GM12878 (cell line): ENCODE results near the gene SNAPC4. TPM values are rescaled to one million over a fixed set of nuclear protein-coding genes. Genes with fewer than 3 reads are reported as not detected.

Source experiments
- ATAC-seq: fragments of 200-7000 bp; cut with Tn5 transposase; 3 replicates; pipeline ENCODE4 v1.9.1; 2020; ENCODE audit warnings: mild to moderate bottlenecking, moderate library complexity
- BruUV-seq: library from RNA; stranded (reverse); fragments of 400-500 nt; replicated peaks from 2 replicates; lab custom pipeline; 2021; lab: Mats Ljungman, UMichigan
- CTCF ChIA-PET: fragments of 300-600 bp; sonication (Branson Sonifier 250); formaldehyde crosslinking; extraction: SDS; loops from one replicate; lab custom pipeline; 2021; ENCODE audit warnings: inconsistent platforms; lab: Yijun Ruan, JAX
- POLR2A ChIA-PET: fragments of 350-600 bp; formaldehyde crosslinking; extraction: SDS; loops from one replicate; lab custom pipeline; 2021; ENCODE audit warnings: inconsistent platforms; lab: Charles Lee
- RAD21 ChIA-PET: fragments of 300-600 bp; sonication (Branson Sonifier 250); formaldehyde crosslinking; loops from one replicate; lab custom pipeline; 2023; ENCODE audit warnings: antibody characterized with exemption; ENCODE audit not compliant: unreplicated experiment; lab: Charles Lee
- SMC1A ChIA-PET: fragments of 300-600 bp; sonication (Branson Sonifier 250); formaldehyde crosslinking; loops from one replicate; lab custom pipeline; 2023; ENCODE audit not compliant: unreplicated experiment, uncharacterized antibody; lab: Charles Lee
- DNase-seq: peaks from one replicate; pipeline ENCODE4 v3.0.0-alpha.2; 2011; ENCODE audit warnings: low read depth, low spot score
- FAIRE-seq: peaks from 3 replicates; lab custom pipeline; 2011; peaks lifted over from hg19 to GRCh38; lab: Jason Lieb, UNC
- H2AFZ ChIP-seq: 2 replicates; pipeline ENCODE4 v1.6.0; 2011; ENCODE audit warnings: low read depth, low read length, control low read depth; ENCODE audit not compliant: control insufficient read depth
- H3K27ac ChIP-seq: 2 replicates; pipeline ENCODE4 v1.5.1; 2011; ENCODE audit warnings: control low read depth; ENCODE audit not compliant: control insufficient read depth, insufficient read depth
- H3K27me3 ChIP-seq, 2 experiments: replicated peaks in 1 of 2; 2 replicates each; pipeline versions ENCODE4 v1.6.0 to v1.6.1; 2011; ENCODE audit warnings: low read length in 1 of 2; ENCODE audit not compliant: control insufficient read depth in 2 of 2, insufficient read depth in 2 of 2
- H3K36me3 ChIP-seq, 2 experiments: 2 replicates each; pipeline ENCODE4 v1.5.1; 2011; ENCODE audit warnings: low read length in 1 of 2; ENCODE audit not compliant: control insufficient read depth in 2 of 2, insufficient read depth in 2 of 2
- H3K4me1 ChIP-seq: 2 replicates; pipeline ENCODE4 v1.6.1; 2011; ENCODE audit warnings: mild to moderate bottlenecking, low read length, moderate library complexity, mixed read lengths; ENCODE audit not compliant: control insufficient read depth, insufficient read depth
- H3K4me2 ChIP-seq: 2 replicates; pipeline ENCODE4 v1.6.0; 2011; ENCODE audit warnings: control low read depth; ENCODE audit not compliant: control insufficient read depth, insufficient read depth
- H3K4me3 ChIP-seq: fragments of 200-600 bp; sonication (generic); 2 replicates; pipeline ENCODE4 v1.5.1; 2016
- H3K79me2 ChIP-seq: 2 replicates; pipeline ENCODE4 v1.6.0; 2011; ENCODE audit warnings: low read length; ENCODE audit not compliant: control insufficient read depth, insufficient read depth
- H3K9ac ChIP-seq: 2 replicates; pipeline ENCODE4 v1.8.0; 2011; ENCODE audit warnings: low read length, control low read depth, mixed read lengths; ENCODE audit not compliant: control insufficient read depth, insufficient read depth
- H3K9me3 ChIP-seq: replicated peaks from 3 replicates; pipeline ENCODE4 v1.5.1; 2011; ENCODE audit warnings: mild to moderate bottlenecking, low read length; ENCODE audit not compliant: control insufficient read depth, insufficient read depth
- H4K20me1 ChIP-seq: 2 replicates; pipeline ENCODE4 v1.6.0; 2011; ENCODE audit not compliant: control insufficient read depth, insufficient read depth
- CBX3 ChIP-seq: fragments of 200-600 bp; sonication (generic); IDR thresholded peaks from 2 replicates; pipeline ENCODE4 v1.6.1; 2016; ENCODE audit warnings: low read depth, borderline replicate concordance
- KLF5 ChIP-seq: fragments of 450-650 bp; IDR thresholded peaks from 2 replicates; pipeline ENCODE4 v1.6.1; 2014; ENCODE audit warnings: mild to moderate bottlenecking; ENCODE audit not compliant: partially characterized antibody
- MTA3 ChIP-seq: IDR thresholded peaks from 2 replicates; pipeline ENCODE4 v1.6.1; 2012; ENCODE audit warnings: low read length, inconsistent platforms, borderline replicate concordance
- PBX3 ChIP-seq: IDR thresholded peaks from 2 replicates; pipeline ENCODE4 v1.6.1; 2011; ENCODE audit warnings: mild to moderate bottlenecking, low read depth, low read length, moderate library complexity; ENCODE audit not compliant: insufficient replicate concordance
- POLR2A ChIP-seq: IDR thresholded peaks from 2 replicates; pipeline ENCODE4 v1.6.1; 2011; ENCODE audit warnings: low read depth, mild to moderate bottlenecking, low read length
- TBL1XR1 ChIP-seq: IDR thresholded peaks from 2 replicates; pipeline ENCODE4 v1.6.1; 2012; ENCODE audit warnings: low read depth, low read length, improper control_type of control experiment
- YBX1 ChIP-seq: fragments of 450-650 bp; IDR thresholded peaks from 2 replicates; pipeline ENCODE4 v1.6.1; 2016; ENCODE audit warnings: antibody characterized with exemption
- ZBED1 ChIP-seq: IDR thresholded peaks from 2 replicates; pipeline ENCODE4 v1.6.1; 2016; ENCODE audit warnings: borderline replicate concordance
- WGBS: methylation state at CpG from one replicate; pipeline ENCODE4 v1.1.6; 2016; ENCODE audit warnings: low lambda C conversion rate; ENCODE audit not compliant: insufficient replicate concordance, insufficient coverage; ENCODE audit errors: missing lambda C conversion rate; 5-methylcytosine and 5-hydroxymethylcytosine counted together
- in situ Hi-C: fragments of 300-500 bp; cut with MboI; formaldehyde crosslinking; loops from 9 replicates; pipeline ENCODE4 v1.14.3; 2018; ENCODE audit warnings: mixed read lengths
- intact Hi-C: fragments of 100-400 bp; cut with micrococcal nuclease; formaldehyde crosslinking; loops from one replicate; pipeline ENCODE4 v1.14.2; 2022; ENCODE audit not compliant: unreplicated experiment
- polyA plus RNA-seq, 11 experiments: library from polyadenylated mRNA; depleted of rRNA in 4 of 11; unstranded in 6 of 11; stranded (reverse) in 5 of 11; fragments of >200 nt; fragmentation: Nextera tagmentation in 4 of 11; fragmentation: Illumina TruSeq in 1 of 11; extraction: Ambion mirVana in 4 of 11; extraction: Trizol in 1 of 11; gene quantifications; 1 replicate in 1 of 11; 2 replicates in 10 of 11; pipeline versions ENCODE4 v1.2.1 to v1.2.3, GENCODE V29; 2011 to 2016; ENCODE audit warnings: inconsistent platforms in 2 of 11, missing spikeins in 2 of 11, low read depth in 1 of 11
- total RNA-seq, 4 experiments: library from RNA; depleted of rRNA in 3 of 4; stranded (reverse); fragments of >200 nt in 3 of 4; fragmentation: Illumina TruSeq in 1 of 4; extraction: Trizol in 1 of 4; gene quantifications; 2 replicates each; pipeline versions ENCODE4 v1.2.1 to v1.2.3, GENCODE V29; 2013 to 2021
- TF ChIP-seq, protein P1 (sequence below): fragments of 450-650 bp; IDR thresholded peaks from 2 replicates; pipeline ENCODE4 v1.6.1; 2018; ENCODE audit warnings: mild to moderate bottlenecking, low read depth, moderate library complexity; ENCODE audit not compliant: partially characterized antibody

The SNAPC4 gene
- total and polyA plus RNA-seq, 10 of the 15 experiments (the other 5 are each of a cell fraction or from before 2014, with no cell fraction given), result 0.42 to 19.8 (median 7.0) TPM

DNA sequence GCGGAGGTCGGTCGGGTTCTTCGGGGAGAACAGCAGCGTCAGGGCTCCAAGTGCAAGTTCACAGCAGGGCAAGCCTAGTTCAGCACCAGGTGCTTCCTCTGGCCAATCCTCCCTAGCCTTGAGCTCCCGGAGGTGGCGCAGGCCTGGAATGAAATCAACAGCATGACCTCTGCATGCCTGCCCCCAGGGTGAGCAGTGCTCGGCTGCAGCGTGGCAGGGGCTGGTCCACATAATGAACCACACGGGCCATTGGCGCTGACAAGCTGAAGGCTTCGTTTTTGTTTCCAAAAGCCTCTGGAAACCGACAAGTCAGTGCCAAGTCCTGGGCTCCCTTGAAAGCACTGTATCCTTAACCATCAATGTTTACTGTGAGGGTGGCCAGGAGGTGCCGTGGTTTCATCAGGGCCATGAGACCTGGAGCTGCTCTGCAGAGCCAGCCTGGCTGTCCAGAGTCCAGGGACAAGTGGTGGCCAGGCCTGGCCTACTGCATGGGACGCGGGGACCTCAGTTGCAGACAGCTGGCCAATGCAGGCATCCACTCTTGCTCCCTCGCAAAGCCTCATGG, 41.8 kb upstream of the SNAPC4 start:
- TF ChIP-seq MTA3, result no peak
- TF ChIP-seq POLR2A, result peak; percentile 33; the same call in 1 of the 2 replicates
- ATAC-seq (no peak), DNase-seq (no peak), FAIRE-seq (no peak)
- Histone ChIP-seq H3K4me1 (peaks cover 6% of the 10 kb centered on the region; the same call in 1 of the 2 replicates), H3K4me2 (no peak overlapping the region), H2AFZ (no peak overlapping the region), H3K27me3 (no peaks in the 10 kb centered on the region), H3K27ac (no peak overlapping the region), H4K20me1 (no peaks in the 10 kb centered on the region; the same call in 1 of the 2 replicates), H3K36me3 (peaks cover 17 to 21% of the 10 kb centered on the region in 2 experiments), H3K79me2 (peaks cover 28% of the 10 kb centered on the region), H3K9me3 (no peaks in the 10 kb centered on the region), H3K9ac (no peak overlapping the region), H3K4me3 (no peak overlapping the region)
- ChIA-PET POLR2A (no interaction called here), CTCF (no interaction called here), RAD21 (no interaction called here), SMC1A (no interaction called here)
- 97% methylated on average over 17 of the region's 17 CpGs for WGBS
- in situ Hi-C loops (no loop called here), intact Hi-C loops (no loop called here)
- no TSS peak for BruUV-seq

DNA sequence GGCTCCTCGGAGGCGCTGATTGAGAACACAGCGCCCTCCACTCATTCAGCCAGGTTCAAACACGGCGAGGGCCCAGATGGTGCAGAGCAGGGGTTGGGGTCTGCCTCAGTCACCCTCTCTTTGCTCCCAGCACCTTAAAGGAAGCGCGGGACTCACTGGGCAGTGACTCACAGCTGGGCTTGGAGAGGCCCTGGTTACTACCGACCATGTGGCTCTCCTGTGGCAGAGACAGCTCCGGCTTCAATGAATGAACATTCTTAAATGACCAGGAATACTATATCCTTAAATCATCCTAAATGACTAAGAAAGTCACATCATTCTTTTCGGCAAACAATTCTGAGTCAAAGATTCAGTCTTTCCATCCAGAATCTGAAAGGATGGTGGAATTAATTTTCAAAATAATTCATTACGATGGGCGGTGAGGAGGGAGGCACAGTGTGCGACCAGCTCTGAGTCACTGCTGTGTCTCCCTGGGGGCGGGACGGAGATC, 41.3 kb upstream of the SNAPC4 start:
- ChIA-PET RAD21 (no interaction called here), CTCF (no interaction called here), POLR2A (interaction anchor here (0.8 kb wide), 1 partner anchor 20 kb away, joined by 3 read pairs; no protein-coding TSS in a partner anchor), SMC1A (no interaction called here)
- DNase-seq, result no peak
- H3K79me2 ChIP-seq, result peaks cover 33% of the 10 kb centered on the region
- no peak overlapping the region for H3K27ac ChIP-seq
- H3K27me3 ChIP-seq, result no peaks in the 10 kb centered on the region
- no peaks in the 10 kb centered on the region for H3K9me3 ChIP-seq
- BruUV-seq, result no TSS peak
- no peak overlapping the region for H3K4me3 ChIP-seq
- in situ Hi-C loops (no loop called here), intact Hi-C loops (no loop called here)
- no peak overlapping the region for H3K9ac ChIP-seq
- no peak for ATAC-seq
- H2AFZ ChIP-seq, result no peak overlapping the region
- WGBS, result 97% methylated on average over 15 of the region's 15 CpGs
- FAIRE-seq, result no peak
- no peaks in the 10 kb centered on the region; the same call in 1 of the 2 replicates for H4K20me1 ChIP-seq
- peaks cover 6% of the 10 kb centered on the region; the same call in 1 of the 2 replicates for H3K4me1 ChIP-seq
- no peak overlapping the region for H3K4me2 ChIP-seq
- H3K36me3 ChIP-seq, result peaks cover 16 to 21% of the 10 kb centered on the region in 2 experiments
- no peak for TF ChIP-seq PBX3
- no peak for TF ChIP-seq KLF5
- no peak for TF ChIP-seq CBX3
- TF ChIP-seq, protein P1, sequence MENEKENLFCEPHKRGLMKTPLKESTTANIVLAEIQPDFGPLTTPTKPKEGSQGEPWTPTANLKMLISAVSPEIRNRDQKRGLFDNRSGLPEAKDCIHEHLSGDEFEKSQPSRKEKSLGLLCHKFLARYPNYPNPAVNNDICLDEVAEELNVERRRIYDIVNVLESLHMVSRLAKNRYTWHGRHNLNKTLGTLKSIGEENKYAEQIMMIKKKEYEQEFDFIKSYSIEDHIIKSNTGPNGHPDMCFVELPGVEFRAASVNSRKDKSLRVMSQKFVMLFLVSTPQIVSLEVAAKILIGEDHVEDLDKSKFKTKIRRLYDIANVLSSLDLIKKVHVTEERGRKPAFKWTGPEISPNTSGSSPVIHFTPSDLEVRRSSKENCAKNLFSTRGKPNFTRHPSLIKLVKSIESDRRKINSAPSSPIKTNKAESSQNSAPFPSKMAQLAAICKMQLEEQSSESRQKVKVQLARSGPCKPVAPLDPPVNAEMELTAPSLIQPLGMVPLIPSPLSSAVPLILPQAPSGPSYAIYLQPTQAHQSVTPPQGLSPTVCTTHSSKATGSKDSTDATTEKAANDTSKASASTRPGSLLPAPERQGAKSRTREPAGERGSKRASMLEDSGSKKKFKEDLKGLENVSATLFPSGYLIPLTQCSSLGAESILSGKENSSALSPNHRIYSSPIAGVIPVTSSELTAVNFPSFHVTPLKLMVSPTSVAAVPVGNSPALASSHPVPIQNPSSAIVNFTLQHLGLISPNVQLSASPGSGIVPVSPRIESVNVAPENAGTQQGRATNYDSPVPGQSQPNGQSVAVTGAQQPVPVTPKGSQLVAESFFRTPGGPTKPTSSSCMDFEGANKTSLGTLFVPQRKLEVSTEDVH, result no peak
- no peak for TF ChIP-seq TBL1XR1
- no peak for TF ChIP-seq ZBED1
- TF ChIP-seq YBX1, result no peak
